Activated CD4-positive, alpha-beta T cell treated with anti-CD3 and anti-CD28 coated beads for 48 hours (primary cell): ENCODE results near the gene OTX2.

ENCODE experiments used
- DNase-seq: peaks from one replicate; pipeline ENCODE4 v3.0.0-alpha.2; 2020

Gene OTX2

GRCh38 chr14:56810147-56810719 lies at the start of gene OTX2:
TSS of gene OTX2 (minus strand) at chr14:56810479. CDS start at chr14:56805456, 5,023 bp downstream.
- no peak for DNase-seq

DNA sequence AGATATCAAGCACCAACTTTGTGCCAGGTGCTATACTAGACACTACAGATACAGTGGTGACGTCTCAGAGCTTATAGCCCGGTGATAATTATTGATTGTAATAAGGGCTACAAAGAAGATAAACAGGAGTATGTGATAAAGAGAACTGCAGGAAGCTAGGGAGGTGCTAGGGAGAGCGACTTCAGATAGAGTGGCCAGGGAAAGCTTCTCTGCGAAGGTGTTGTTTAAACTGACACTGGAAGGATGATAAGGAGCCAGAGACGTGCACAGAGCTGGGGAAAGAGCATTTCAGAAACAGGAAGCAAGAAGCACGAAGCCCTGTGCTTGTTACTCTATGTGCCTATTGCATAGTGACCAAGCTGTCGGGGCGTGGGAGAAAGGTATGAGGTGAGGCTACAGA lies 48.1 kb upstream of the OTX2 start:
- no peak for DNase-seq

GRCh38 chr14:56857216-56857615 lies 46.9 kb upstream of the OTX2 start:
- DNase-seq = no peak

- DNase-seq = no peak
Measured at GRCh38 chr14:56855891-56856461, 45.7 kb upstream of the OTX2 start.

- DNase-seq = no peak
Measured at GRCh38 chr14:56854325-56854724, 44.0 kb upstream of the OTX2 start.

- no peak for DNase-seq
Measured at GRCh38 chr14:56846970-56847930, 37.0 kb upstream of the OTX2 start.

GRCh38 chr14:56844406-56845002 lies 34.2 kb upstream of the OTX2 start:
- DNase-seq = no peak

GRCh38 chr14:56841611-56842010 lies 31.3 kb upstream of the OTX2 start:
- no peak for DNase-seq

- DNase-seq = no peak
Measured at GRCh38 chr14:56840221-56840620, 29.9 kb upstream of the OTX2 start.

GRCh38 chr14:56829151-56829550 lies 18.9 kb upstream of the OTX2 start:
- no peak for DNase-seq

DNA sequence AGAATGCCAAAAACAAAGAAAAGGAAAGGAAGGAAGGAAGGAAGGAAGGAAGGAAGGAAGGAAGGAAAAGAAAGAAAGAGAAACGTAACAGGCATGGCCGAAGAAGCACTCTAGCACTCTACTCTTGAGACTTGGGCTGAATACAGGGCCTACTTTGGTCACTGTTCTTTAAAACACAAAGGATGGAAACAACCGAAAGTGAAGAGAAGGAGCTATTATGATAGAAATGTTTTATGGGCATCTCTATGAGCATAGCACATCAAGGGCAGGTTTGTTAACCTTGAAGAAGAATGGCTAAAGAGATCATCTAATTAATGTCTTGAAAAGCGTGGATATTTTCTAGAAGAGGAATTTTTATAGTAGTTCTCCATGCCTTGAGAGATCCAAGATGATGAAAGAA lies 15.9 kb upstream of the OTX2 start:
- DNase-seq = no peak

- DNase-seq = no peak
Measured at GRCh38 chr14:56821805-56822610, 11.7 kb upstream of the OTX2 start.

- DNase-seq = no peak
Measured at GRCh38 chr14:56821177-56821576, 10.9 kb upstream of the OTX2 start.

DNA sequence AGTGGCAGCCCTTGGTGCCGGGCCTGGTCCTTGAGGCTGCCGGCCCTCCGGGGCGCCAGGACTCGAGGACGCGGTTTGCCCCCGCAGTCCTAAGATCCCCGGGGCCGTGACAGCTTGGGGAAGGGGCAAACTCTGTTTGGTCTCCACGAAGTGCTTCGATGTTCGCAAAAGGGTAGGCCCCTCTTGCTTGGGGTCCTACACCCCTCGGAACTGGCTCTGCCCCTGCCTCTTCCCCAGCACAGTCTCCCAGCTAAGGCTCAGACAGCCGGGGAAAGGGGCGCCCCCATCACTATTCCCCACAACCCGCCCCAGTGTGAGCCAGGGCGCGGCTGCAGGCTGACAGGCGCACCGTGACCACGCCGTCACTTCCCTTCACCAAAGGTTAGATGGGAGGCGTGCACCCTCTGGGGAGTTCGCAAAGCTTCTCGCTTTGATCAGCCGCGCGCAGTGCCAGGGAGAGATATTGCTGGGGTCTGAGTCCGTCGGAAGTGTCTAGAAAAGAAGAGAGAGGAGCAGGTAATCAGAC lies 7.2 kb upstream of the OTX2 start:
- DNase-seq = no peak

DNA sequence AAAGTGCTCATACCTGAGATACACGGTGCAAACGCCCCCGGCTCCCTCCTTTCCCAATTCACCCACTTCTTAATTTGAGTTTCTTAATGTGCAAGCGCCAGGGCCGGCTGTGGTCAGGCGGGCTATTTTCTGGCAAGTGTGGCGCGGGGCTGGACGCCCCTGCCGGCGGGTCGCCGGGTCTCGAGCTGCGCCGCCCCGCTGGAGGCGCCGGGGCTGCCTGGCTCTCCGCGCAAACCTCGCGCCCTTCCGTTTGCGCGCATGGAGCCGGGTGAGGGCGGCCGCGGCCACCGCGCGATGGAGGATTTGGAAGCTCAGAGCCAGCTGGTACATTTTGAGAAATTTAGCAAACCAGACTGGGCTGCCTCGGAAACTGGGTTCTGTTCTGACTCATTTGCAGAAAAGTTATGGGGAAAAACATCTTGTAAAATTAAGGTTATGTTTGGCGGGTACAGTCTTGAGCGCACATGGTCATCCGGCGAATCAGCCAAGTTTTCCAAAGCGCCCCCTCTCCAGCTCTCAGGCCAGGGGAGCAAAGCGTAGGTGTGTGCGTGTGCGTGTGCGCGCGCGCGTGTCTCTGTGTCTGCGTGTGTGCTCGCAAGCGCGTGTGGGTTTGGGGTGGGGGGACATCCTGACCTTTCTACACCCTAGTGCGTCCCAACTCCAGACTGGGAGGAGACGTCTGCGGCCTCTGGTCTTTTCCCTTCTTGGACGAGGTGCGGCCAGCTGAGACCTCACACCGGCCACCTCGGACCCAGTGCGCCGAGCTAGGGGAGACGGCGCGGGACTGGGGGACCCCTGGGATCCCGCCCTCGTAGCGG lies 6.5 kb upstream of the OTX2 start:
- no peak for DNase-seq

GRCh38 chr14:56815745-56816144 lies 5.5 kb upstream of the OTX2 start:
- no peak for DNase-seq

DNA sequence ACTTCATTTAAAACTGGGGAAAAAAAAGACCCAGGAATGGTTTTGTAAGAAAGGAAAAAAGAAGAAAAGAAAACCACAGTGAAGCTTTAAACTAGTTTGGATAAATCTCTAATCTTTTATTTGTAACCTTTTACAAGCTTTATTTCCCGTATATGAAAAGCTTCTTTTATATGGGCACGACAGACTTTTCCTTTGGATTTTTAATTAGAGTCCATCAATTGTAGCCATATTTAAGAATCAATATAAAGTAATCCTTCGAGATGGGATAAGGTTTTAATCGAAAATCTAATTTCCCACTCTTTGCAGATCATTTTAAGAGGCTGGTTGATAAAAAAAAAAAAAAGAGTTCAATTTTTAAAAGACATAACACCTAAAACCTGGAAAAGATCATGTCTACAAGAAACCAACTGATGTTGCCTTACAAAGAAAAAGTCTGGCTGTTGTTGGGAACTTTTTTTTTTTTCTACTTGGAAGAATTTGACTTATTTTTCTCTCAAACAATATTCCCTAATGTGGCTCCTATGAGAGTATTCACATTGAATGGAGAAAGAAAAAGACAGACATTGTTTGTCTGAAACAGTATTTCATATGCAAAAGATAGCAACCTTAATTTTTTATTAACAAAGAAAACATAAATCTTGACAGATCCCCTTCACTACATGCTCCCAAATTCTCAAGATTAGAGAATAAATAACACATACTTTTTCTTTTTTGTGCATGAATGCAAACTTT lies 4.9 kb upstream of the OTX2 start:
- DNase-seq = no peak

GRCh38 chr14:56814519-56814959 lies 4.3 kb upstream of the OTX2 start:
- no peak for DNase-seq

DNA sequence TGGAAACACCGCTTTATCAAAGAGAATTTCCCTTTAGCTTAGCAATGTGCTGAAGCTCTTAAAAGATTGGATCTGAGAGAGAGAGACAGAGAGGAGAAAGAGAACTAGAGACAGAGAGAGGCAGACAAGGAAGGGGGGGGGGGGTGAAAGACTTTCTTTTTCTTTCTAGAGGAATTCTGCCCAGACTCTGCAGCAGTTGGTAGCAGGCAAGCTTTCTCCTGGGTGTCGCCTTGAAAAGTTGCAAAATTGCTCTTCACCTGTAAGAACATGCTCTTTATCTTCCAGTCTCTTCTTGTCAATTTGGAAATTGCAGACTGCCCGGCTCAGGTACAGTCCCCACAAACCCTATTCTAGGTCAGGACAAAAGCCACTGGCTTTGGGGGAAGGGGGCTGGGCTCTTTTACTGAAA lies 2.9 kb upstream of the OTX2 start:
- DNase-seq = no peak

- no peak for DNase-seq
Measured at GRCh38 chr14:56812364-56813141, 2.3 kb upstream of the OTX2 start.
